DND-41 (cell line): ENCODE measurements around the gene PARPBP.

Source experiments
- ATAC-seq: fragments of 200-7000 bp; cut with Tn5 transposase; 3 replicates; pipeline ENCODE4 v1.9.1; 2021; ENCODE audit warnings: low read depth; ENCODE audit not compliant: insufficient read depth
- DNase-seq: peaks from one replicate; pipeline ENCODE4 v3.0.0-alpha.2; 2020
- H2AFZ ChIP-seq: 2 replicates; pipeline ENCODE4 v1.6.0; 2012; ENCODE audit warnings: low read depth, low read length
- H3K27ac ChIP-seq: 2 replicates; pipeline ENCODE4 v1.5.1; 2012; ENCODE audit warnings: low read length, inconsistent platforms
- H3K27me3 ChIP-seq: fragments of 200-600 bp; sonication (generic); 2 replicates; pipeline ENCODE4 v1.6.0; 2012; ENCODE audit warnings: low read length, mild to moderate bottlenecking, inconsistent platforms; ENCODE audit not compliant: insufficient read depth, poor library complexity
- H3K36me3 ChIP-seq: 2 replicates; pipeline ENCODE4 v1.5.1; 2012; ENCODE audit warnings: low read length, inconsistent platforms; ENCODE audit not compliant: insufficient read depth
- H3K4me1 ChIP-seq: 2 replicates; pipeline ENCODE4 v1.5.1; 2012; ENCODE audit warnings: mild to moderate bottlenecking, low read length; ENCODE audit not compliant: insufficient read depth
- H3K4me2 ChIP-seq: 2 replicates; pipeline ENCODE4 v1.6.0; 2012; ENCODE audit warnings: mild to moderate bottlenecking, moderate library complexity, low read length, inconsistent platforms; ENCODE audit not compliant: insufficient read depth
- H3K4me3 ChIP-seq, 2 experiments: fragments of 200-600 bp in 1 of 2; shearing (Covaris generic) in 1 of 2; 2 replicates each; pipeline ENCODE4 v1.5.1; 2012 to 2016; ENCODE audit warnings: inconsistent platforms in 2 of 2, low read length in 2 of 2, mild to moderate bottlenecking in 2 of 2, low read depth in 1 of 2, moderate library complexity in 1 of 2
- H3K79me2 ChIP-seq: 2 replicates; pipeline ENCODE4 v1.6.0; 2012; ENCODE audit warnings: low read length, inconsistent platforms; ENCODE audit not compliant: insufficient read depth
- H3K9ac ChIP-seq: 2 replicates; pipeline ENCODE4 v1.6.0; 2012; ENCODE audit warnings: low read depth, mild to moderate bottlenecking, inconsistent platforms, low read length, moderate library complexity
- H3K9me3 ChIP-seq: 2 replicates; pipeline ENCODE4 v1.5.1; 2012; ENCODE audit warnings: low read length, moderate library complexity, mild to moderate bottlenecking, inconsistent platforms; ENCODE audit not compliant: insufficient read depth, severe bottlenecking
- H4K20me1 ChIP-seq: 2 replicates; pipeline ENCODE4 v1.6.0; 2012; ENCODE audit warnings: low read length; ENCODE audit not compliant: insufficient read depth
- CTCF ChIP-seq: IDR thresholded peaks from 2 replicates; pipeline ENCODE4 v1.5.1; 2012; ENCODE audit warnings: borderline replicate concordance, low read length, moderate library complexity, mild to moderate bottlenecking; ENCODE audit not compliant: poor library complexity, severe bottlenecking; ENCODE audit errors: extremely low read depth
- EZH2 ChIP-seq: IDR thresholded peaks from 3 replicates; pipeline ENCODE4 v1.6.1; 2012; ENCODE audit warnings: borderline replicate concordance, low read depth, mild to moderate bottlenecking, moderate library complexity, low read length, inconsistent platforms; ENCODE audit not compliant: severe bottlenecking

PARPBP gene

GRCh38 chr12:102215992-102216691 lies 96.2 kb downstream of the PARPBP start:
- H3K9me3 ChIP-seq, result no peaks in the 10 kb centered on the region
- TF ChIP-seq EZH2 (no peak), CTCF (no peak)
- H3K79me2 ChIP-seq, result no peaks in the 10 kb centered on the region
- no peak overlapping the region for H3K4me2 ChIP-seq
- no peaks in the 10 kb centered on the region for H4K20me1 ChIP-seq
- ATAC-seq, result no peak
- H3K27ac ChIP-seq, result no peak overlapping the region
- no peaks in the 10 kb centered on the region for H3K27me3 ChIP-seq
- H3K36me3 ChIP-seq, result no peaks in the 10 kb centered on the region
- H3K4me1 ChIP-seq, result no peaks in the 10 kb centered on the region
- H3K4me3 ChIP-seq, result no peak overlapping the region
- no peak overlapping the region for H3K9ac ChIP-seq
- DNase-seq, result no peak
- no peak overlapping the region for H2AFZ ChIP-seq

- ATAC-seq (no peak), DNase-seq (no peak)
- H3K9ac ChIP-seq, result no peak overlapping the region
- no peak overlapping the region for H2AFZ ChIP-seq
- H3K4me3 ChIP-seq, result no peak overlapping the region
- no peak overlapping the region for H3K27ac ChIP-seq
- H3K27me3 ChIP-seq, result no peaks in the 10 kb centered on the region
- no peaks in the 10 kb centered on the region for H4K20me1 ChIP-seq
- H3K79me2 ChIP-seq, result no peaks in the 10 kb centered on the region
- H3K36me3 ChIP-seq, result no peaks in the 10 kb centered on the region
- no peaks in the 10 kb centered on the region for H3K9me3 ChIP-seq
- H3K4me1 ChIP-seq, result no peaks in the 10 kb centered on the region
- no peak overlapping the region for H3K4me2 ChIP-seq
- TF ChIP-seq CTCF (no peak), EZH2 (no peak)
Measured at GRCh38 chr12:102220736-102221135, 100.8 kb downstream of the PARPBP start.

DNA sequence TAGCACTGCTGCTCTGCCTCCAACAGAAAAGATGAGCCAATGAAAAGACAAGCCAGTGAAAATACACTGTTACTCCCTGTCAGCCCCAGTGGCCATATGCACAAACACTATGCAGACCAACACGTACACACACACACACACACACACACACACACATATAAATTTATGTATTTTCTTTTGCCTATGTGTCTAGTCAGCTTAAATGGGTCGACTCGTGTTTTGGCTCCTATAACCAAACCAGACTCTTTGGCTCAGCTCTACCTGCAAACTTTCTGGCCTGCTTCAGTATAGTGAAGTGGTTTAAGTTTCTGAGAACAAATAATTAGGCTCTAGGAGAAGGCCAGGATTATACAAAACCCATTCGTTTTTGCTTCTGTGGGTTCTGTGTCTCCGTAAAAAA lies 108.0 kb downstream of the PARPBP start:
- H4K20me1 ChIP-seq, result no peaks in the 10 kb centered on the region
- H3K79me2 ChIP-seq, result no peaks in the 10 kb centered on the region
- H3K4me1 ChIP-seq, result no peaks in the 10 kb centered on the region
- H3K9ac ChIP-seq, result no peak overlapping the region
- H3K4me2 ChIP-seq, result no peak overlapping the region
- H3K27me3 ChIP-seq, result no peaks in the 10 kb centered on the region
- H3K9me3 ChIP-seq, result no peaks in the 10 kb centered on the region
- no peaks in the 10 kb centered on the region for H3K36me3 ChIP-seq
- no peak overlapping the region for H2AFZ ChIP-seq
- ATAC-seq (no peak), DNase-seq (no peak)
- H3K27ac ChIP-seq, result no peak overlapping the region
- no peak overlapping the region for H3K4me3 ChIP-seq
- TF ChIP-seq EZH2 (no peak), CTCF (no peak)
